Muscle layer of colon (tissue), 2 donors: ENCODE measurements around the gene DDC.
"Not testable (repeated sequence)": the region's sequence is repeated elsewhere in the genome, so short reads cannot be mapped to it uniquely, and the experiment has no call there.

ENCODE experiments used
- H3K27ac ChIP-seq: one replicate; pipeline ENCODE4 v1.7.0; 2013; ENCODE audit warnings: low read depth, mild to moderate bottlenecking, low read length, moderate library complexity
- H3K27me3 ChIP-seq, 2 donors: one replicate each; pipeline ENCODE4 v1.7.0; 2013; ENCODE audit warnings: low read length in 2 of 2, mild to moderate bottlenecking in 2 of 2; ENCODE audit not compliant: insufficient read depth in 2 of 2, control insufficient read depth in 1 of 2
- H3K36me3 ChIP-seq: one replicate; pipeline ENCODE4 v1.7.0; 2013; ENCODE audit warnings: mild to moderate bottlenecking, low read length; ENCODE audit not compliant: insufficient read depth
- H3K4me1 ChIP-seq: one replicate; pipeline ENCODE4 v1.7.0; 2013; ENCODE audit warnings: mild to moderate bottlenecking, low read length; ENCODE audit not compliant: insufficient read depth
- H3K4me3 ChIP-seq, 2 donors: one replicate each; pipeline ENCODE4 v1.7.0; 2013; ENCODE audit warnings: low read length in 2 of 2, low read depth in 1 of 2, mild to moderate bottlenecking in 1 of 2, moderate library complexity in 1 of 2
- H3K9ac ChIP-seq: one replicate; pipeline ENCODE4 v1.7.0; 2013; ENCODE audit warnings: low read length
- H3K9me3 ChIP-seq: one replicate; pipeline ENCODE4 v1.7.0; 2013; ENCODE audit warnings: mild to moderate bottlenecking, low read length
- donor health status: abdominal sarcoma.
- donor health status: Adenocarcinoma of cecum.

Gene DDC

GRCh38 chr7:50533866-50534265 lies 31.3 kb downstream of the DDC start:
- no peaks in the 10 kb centered on the region for H3K27me3 ChIP-seq
- H3K9me3 ChIP-seq, result no peaks in the 10 kb centered on the region
- H3K4me3 ChIP-seq, result no peak overlapping the region
- H3K4me1 ChIP-seq, result no peaks in the 10 kb centered on the region
- no peak overlapping the region for H3K27ac ChIP-seq
- no peak overlapping the region for H3K9ac ChIP-seq
- H3K36me3 ChIP-seq, result no peaks in the 10 kb centered on the region

- Histone ChIP-seq H3K36me3 (no peaks in the 10 kb centered on the region), H3K27ac (no peak overlapping the region), H3K4me1 (no peaks in the 10 kb centered on the region), H3K27me3 (no peaks in the 10 kb centered on the region), H3K9me3 (no peaks in the 10 kb centered on the region), H3K9ac (no peak overlapping the region), H3K4me3 (no peak overlapping the region)
These were observed 33.3 kb downstream of the DDC start for GRCh38 chr7:50531928-50532327.

GRCh38 chr7:50531401-50531911 lies 33.7 kb downstream of the DDC start:
- Histone ChIP-seq H3K36me3 (no peaks in the 10 kb centered on the region), H3K27me3 (no peaks in the 10 kb centered on the region), H3K9ac (no peak overlapping the region), H3K9me3 (no peaks in the 10 kb centered on the region), H3K4me3 (no peak overlapping the region), H3K27ac (no peak overlapping the region), H3K4me1 (no peaks in the 10 kb centered on the region)

GRCh38 chr7:50530766-50531165 lies 34.4 kb downstream of the DDC start:
- H3K4me3 ChIP-seq, result no peak overlapping the region
- H3K27me3 ChIP-seq, result no peaks in the 10 kb centered on the region
- no peaks in the 10 kb centered on the region for H3K4me1 ChIP-seq
- H3K36me3 ChIP-seq, result no peaks in the 10 kb centered on the region
- H3K9me3 ChIP-seq, result no peaks in the 10 kb centered on the region
- no peak overlapping the region for H3K27ac ChIP-seq
- no peak overlapping the region for H3K9ac ChIP-seq

GRCh38 chr7:50529093-50529862 lies 35.9 kb downstream of the DDC start:
- Histone ChIP-seq H3K4me3 (no peak overlapping the region), H3K36me3 (no peaks in the 10 kb centered on the region), H3K27me3 (no peaks in the 10 kb centered on the region), H3K4me1 (no peaks in the 10 kb centered on the region), H3K9ac (no peak overlapping the region), H3K9me3 (no peaks in the 10 kb centered on the region), H3K27ac (no peak overlapping the region)

GRCh38 chr7:50528266-50529092 lies 36.7 kb downstream of the DDC start:
- no peak overlapping the region for H3K27ac ChIP-seq
- H3K36me3 ChIP-seq, result no peaks in the 10 kb centered on the region
- H3K4me3 ChIP-seq, result no peak overlapping the region
- H3K27me3 ChIP-seq, result no peaks in the 10 kb centered on the region
- no peaks in the 10 kb centered on the region for H3K9me3 ChIP-seq
- no peaks in the 10 kb centered on the region for H3K4me1 ChIP-seq
- H3K9ac ChIP-seq, result no peak overlapping the region

- not testable (repeated sequence) for H3K9me3 ChIP-seq, H3K36me3 ChIP-seq
These were observed 45.9 kb downstream of the DDC start for GRCh38 chr7:50519350-50519749.

GRCh38 chr7:50513166-50513871 lies 51.9 kb downstream of the DDC start:
- Histone ChIP-seq H3K4me3 (no peak overlapping the region), H3K4me1 (no peaks in the 10 kb centered on the region), H3K9me3 (no peaks in the 10 kb centered on the region), H3K36me3 (no peaks in the 10 kb centered on the region), H3K27me3 (no peaks in the 10 kb centered on the region), H3K9ac (no peak overlapping the region), H3K27ac (no peak overlapping the region)

More at GRCh38 chr7:50519350-50519749, 45.9 kb downstream of the DDC start:
- not testable (repeated sequence) for H3K4me3 ChIP-seq, H3K27ac ChIP-seq, H3K27me3 ChIP-seq, H3K9ac ChIP-seq, H3K4me1 ChIP-seq

- Histone ChIP-seq H3K9me3 (no peaks in the 10 kb centered on the region), H3K27me3 (no peaks in the 10 kb centered on the region), H3K4me1 (no peaks in the 10 kb centered on the region), H3K4me3 (no peak overlapping the region), H3K9ac (no peak overlapping the region), H3K36me3 (no peaks in the 10 kb centered on the region), H3K27ac (no peak overlapping the region)
These were observed 52.8 kb downstream of the DDC start for GRCh38 chr7:50512384-50512783.

- no peaks in the 10 kb centered on the region for H3K27me3 ChIP-seq
- no peak overlapping the region for H3K27ac ChIP-seq
- no peaks in the 10 kb centered on the region for H3K36me3 ChIP-seq
- no peak overlapping the region for H3K4me3 ChIP-seq
- H3K9ac ChIP-seq, result no peak overlapping the region
- H3K9me3 ChIP-seq, result no peaks in the 10 kb centered on the region
- H3K4me1 ChIP-seq, result no peaks in the 10 kb centered on the region
These were observed 55.7 kb downstream of the DDC start for GRCh38 chr7:50509459-50509858.

- Histone ChIP-seq H3K9ac (no peak overlapping the region), H3K9me3 (no peaks in the 10 kb centered on the region), H3K27ac (no peak overlapping the region), H3K4me3 (no peak overlapping the region), H3K36me3 (no peaks in the 10 kb centered on the region), H3K4me1 (no peaks in the 10 kb centered on the region), H3K27me3 (no peaks in the 10 kb centered on the region)
These were observed 56.7 kb downstream of the DDC start for GRCh38 chr7:50508471-50508943.
